CD14-positive monocyte (primary cell): ENCODE measurements around the gene PDZD11. TPM values are rescaled to one million over a fixed set of nuclear protein-coding genes. Genes with fewer than 3 reads are reported as not detected.
"Not testable (repeated sequence)": the region's sequence is repeated elsewhere in the genome, so short reads cannot be mapped to it uniquely, and the experiment has no call there.

Experiments
- DNase-seq, 3 donors: peaks; one replicate each; pipeline ENCODE4 v3.0.0-alpha.2; 2011 to 2022
- H2AFZ ChIP-seq: 2 replicates; pipeline ENCODE4 v1.6.0; 2012; ENCODE audit warnings: mild to moderate bottlenecking, low read depth, low read length, inconsistent platforms; ENCODE audit not compliant: insufficient read depth, poor library complexity, severe bottlenecking
- H3K27ac ChIP-seq, 2 donors: 1 replicate in 1 of 2; 2 replicates in 1 of 2; pipeline ENCODE4 v1.5.1; 2012 to 2013; ENCODE audit warnings: low read length in 2 of 2, control low read depth in 1 of 2, inconsistent platforms in 1 of 2, low read depth in 1 of 2, mild to moderate bottlenecking in 1 of 2
- H3K27me3 ChIP-seq, 2 donors: one replicate each; pipeline versions ENCODE4 v1.6.0 to v1.6.1; 2011 to 2013; ENCODE audit warnings: low read length in 2 of 2; ENCODE audit not compliant: control insufficient read depth in 2 of 2, insufficient read depth in 2 of 2
- H3K36me3 ChIP-seq, 2 donors: replicated peaks in 1 of 2; 1 replicate in 1 of 2; 2 replicates in 1 of 2; pipeline versions ENCODE4 v1.5.1 to v1.6.1; 2012 to 2013; ENCODE audit warnings: low read length in 2 of 2, control low read depth in 1 of 2, inconsistent platforms in 1 of 2, mild to moderate bottlenecking in 1 of 2; ENCODE audit not compliant: insufficient read depth in 2 of 2, control insufficient read depth in 1 of 2
- H3K4me1 ChIP-seq, 2 donors: 1 replicate in 1 of 2; 2 replicates in 1 of 2; pipeline versions ENCODE4 v1.5.1 to v1.6.1; 2012 to 2013; ENCODE audit warnings: low read length in 2 of 2, control low read depth in 1 of 2, inconsistent platforms in 1 of 2, mild to moderate bottlenecking in 1 of 2, moderate library complexity in 1 of 2; ENCODE audit not compliant: insufficient read depth in 2 of 2, control insufficient read depth in 1 of 2
- H3K4me2 ChIP-seq: replicated peaks from 2 replicates; pipeline ENCODE3; 2012; ENCODE audit warnings: low read length, moderate library complexity, mild to moderate bottlenecking; ENCODE audit not compliant: poor library complexity, severe bottlenecking; ENCODE audit errors: extremely low read depth
- H3K4me3 ChIP-seq, 3 experiments: fragments of 200-600 bp in 1 of 3; sonication (generic) in 1 of 3; replicated peaks in 1 of 3; 1 replicate in 2 of 3; 2 replicates in 1 of 3; pipeline ENCODE4 v1.5.1; 2011 to 2013; ENCODE audit warnings: low read length in 3 of 3, mild to moderate bottlenecking in 3 of 3, control low read depth in 2 of 3, low read depth in 2 of 3, inconsistent platforms in 1 of 3, moderate library complexity in 1 of 3
- H3K79me2 ChIP-seq: 2 replicates; pipeline ENCODE4 v1.6.0; 2012; ENCODE audit warnings: mild to moderate bottlenecking, control low read depth, inconsistent platforms, low read length, moderate library complexity; ENCODE audit not compliant: insufficient read depth
- H3K9ac ChIP-seq: 2 replicates; pipeline ENCODE4 v1.6.0; 2017; ENCODE audit warnings: low read length, mild to moderate bottlenecking; ENCODE audit not compliant: insufficient read depth, poor library complexity, severe bottlenecking
- H3K9me3 ChIP-seq, 2 donors: replicated peaks in 1 of 2; 1 replicate in 1 of 2; 2 replicates in 1 of 2; pipeline versions ENCODE4 v1.5.1 to v1.6.1; 2012 to 2013; ENCODE audit warnings: low read length in 2 of 2, control low read depth in 1 of 2; ENCODE audit not compliant: control insufficient read depth in 1 of 2, insufficient read depth in 1 of 2
- H4K20me1 ChIP-seq: 2 replicates; pipeline ENCODE4 v1.6.0; 2012; ENCODE audit warnings: mild to moderate bottlenecking, low read length, control low read depth, moderate library complexity; ENCODE audit not compliant: insufficient read depth
- H3K27ac Mint-ChIP-seq, 7 donors: one replicate each; pipeline ENCODE4 v1.8.0; 2020; ENCODE audit warnings: mild to moderate bottlenecking in 7 of 7, mixed read lengths in 7 of 7, moderate library complexity in 6 of 7, inconsistent platforms in 2 of 7
- H3K27me3 Mint-ChIP-seq, 3 donors: one replicate each; pipeline ENCODE4 v1.8.0; 2021 to 2022; ENCODE audit warnings: low read depth in 3 of 3, mild to moderate bottlenecking in 3 of 3, mixed read lengths in 3 of 3, moderate library complexity in 3 of 3, inconsistent platforms in 1 of 3
- H3K36me3 Mint-ChIP-seq, 2 donors: one replicate each; pipeline ENCODE4 v1.8.0; 2020; ENCODE audit warnings: mixed read lengths in 2 of 2, inconsistent platforms in 1 of 2, mild to moderate bottlenecking in 1 of 2
- H3K4me1 Mint-ChIP-seq: one replicate; pipeline ENCODE4 v1.8.0; 2020; ENCODE audit warnings: mild to moderate bottlenecking, mixed read lengths
- H3K4me3 Mint-ChIP-seq, 2 donors: one replicate each; pipeline ENCODE4 v1.8.0; 2020; ENCODE audit warnings: mild to moderate bottlenecking in 2 of 2, mixed read lengths in 2 of 2, moderate library complexity in 1 of 2
- H3K9me3 Mint-ChIP-seq, 7 donors: one replicate each; pipeline ENCODE4 v1.8.0; 2020 to 2022; ENCODE audit warnings: mixed read lengths in 7 of 7, mild to moderate bottlenecking in 6 of 7, moderate library complexity in 6 of 7, inconsistent platforms in 2 of 7
- CTCF ChIP-seq: fragments of 200-600 bp; IDR thresholded peaks from one replicate; pipeline ENCODE4 v1.8.0; 2022; ENCODE audit warnings: antibody characterized with exemption, mild to moderate bottlenecking
- WGBS: methylation state at CpG from one replicate; pipeline ENCODE4 v1.1.5; 2013; ENCODE audit warnings: missing lambda C conversion rate; ENCODE audit not compliant: insufficient coverage; 5-methylcytosine and 5-hydroxymethylcytosine counted together
- intact Hi-C, 2 donors: fragments of 100-400 bp; cut with micrococcal nuclease; formaldehyde crosslinking; loops; one replicate each; pipeline versions ENCODE4 v1.15.0 to v1.15.1; 2023
- polyA plus RNA-seq, 3 donors: library from polyadenylated mRNA; depleted of rRNA in 1 of 3; unstranded in 2 of 3; stranded (reverse) in 1 of 3; fragments of 300-500 nt in 2 of 3; fragments of >200 nt in 1 of 3; fragmentation: Illumina TruSeq in 2 of 3; gene quantifications; 1 replicate in 2 of 3; 2 replicates in 1 of 3; pipeline ENCODE4 v1.2.3, GENCODE V29; 2012 to 2021

Gene PDZD11
- polyA plus RNA-seq, 3 donors = 16.9 to 18.9 (median 17.4) TPM

- no CpG with 5 or more reads among the region's 2 CpGs for WGBS
- H3K27ac Mint-ChIP-seq = no peak overlapping the region
- no peaks in the 10 kb centered on the region for H3K4me1 Mint-ChIP-seq
- Histone ChIP-seq H2AFZ (no peak overlapping the region), H3K79me2 (no peaks in the 10 kb centered on the region), H3K4me1 (no peaks in the 10 kb centered on the region), H4K20me1 (no peaks in the 10 kb centered on the region), H3K9me3 (no peaks in the 10 kb centered on the region), H3K4me3 (no peak overlapping the region), H3K27me3 (peaks cover 0 to 4% of the 10 kb centered on the region in 2 donors), H3K36me3 (no peaks in the 10 kb centered on the region), H3K9ac (no peak overlapping the region), H3K27ac (no peak overlapping the region), H3K4me2 (no peak overlapping the region)
- TF ChIP-seq CTCF = no peak
- H3K4me3 Mint-ChIP-seq = no peak overlapping the region
- peaks cover 0 to 1% (median 0%) of the 10 kb centered on the region in 3 donors for H3K27me3 Mint-ChIP-seq
- intact Hi-C loops = no loop called here
- no peaks in the 10 kb centered on the region for H3K36me3 Mint-ChIP-seq
- peaks cover 0 to 3% (median 0%) of the 10 kb centered on the region in 7 donors for H3K9me3 Mint-ChIP-seq
- no peak for DNase-seq
Observed at GRCh38 chrX:70247252-70247651, 42.5 kb downstream of the PDZD11 start.

GRCh38 chrX:70244881-70245280, 44.8 kb downstream of the PDZD11 start:
- no peak for DNase-seq
- no peaks in the 10 kb centered on the region for H4K20me1 ChIP-seq
- Mint-ChIP-seq H3K27ac (no peak overlapping the region), H3K36me3 (no peaks in the 10 kb centered on the region), H3K4me3 (no peak overlapping the region), H3K9me3 (peaks cover 0 to 3% (median 0%) of the 10 kb centered on the region in 7 donors), H3K4me1 (no peaks in the 10 kb centered on the region), H3K27me3 (peaks cover 0 to 3% (median 1%) of the 10 kb centered on the region in 3 donors)
- H3K79me2 ChIP-seq = no peaks in the 10 kb centered on the region
- H3K9ac ChIP-seq = no peak overlapping the region
- no peak overlapping the region for H2AFZ ChIP-seq
- no peak overlapping the region for H3K4me2 ChIP-seq
- no peak for TF ChIP-seq CTCF
- H3K4me3 ChIP-seq = no peak overlapping the region
- no peaks in the 10 kb centered on the region for H3K4me1 ChIP-seq
- WGBS = no CpG with 5 or more reads among the region's 6 CpGs
- H3K27me3 ChIP-seq = peaks cover 0 to 2% of the 10 kb centered on the region in 2 donors
- no peak overlapping the region for H3K27ac ChIP-seq
- no peaks in the 10 kb centered on the region for H3K36me3 ChIP-seq
- no peaks in the 10 kb centered on the region for H3K9me3 ChIP-seq
- intact Hi-C loops = no loop called here

GRCh38 chrX:70243601-70244000, 46.1 kb downstream of the PDZD11 start:
- H2AFZ ChIP-seq, H3K27ac Mint-ChIP-seq, H3K4me1 Mint-ChIP-seq, H3K4me2 ChIP-seq, H3K36me3 Mint-ChIP-seq, H3K9me3 Mint-ChIP-seq, intact Hi-C loops, H3K27me3 Mint-ChIP-seq, H3K9ac ChIP-seq, H3K4me1 ChIP-seq, H3K79me2 ChIP-seq, H4K20me1 ChIP-seq, H3K4me3 ChIP-seq, H3K27me3 ChIP-seq, H3K27ac ChIP-seq, H3K36me3 ChIP-seq, H3K4me3 Mint-ChIP-seq, H3K9me3 ChIP-seq, DNase-seq: not testable (repeated sequence)
- WGBS = 90% methylated on average over 2 of the region's 5 CpGs
